Measurements from ENCODE around the gene MUS81. TPM values are rescaled to one million over a fixed set of nuclear protein-coding genes. Genes with fewer than 3 reads are reported as not detected.

MUS81 gene
- total and polyA plus RNA-seq, 9 donors: 15.9 to 87.0 (median 55.7) TPM

GRCh38 chr11:65850217-65851082, 9.8 kb upstream of the MUS81 start:
- peak in 2 of 5 donors; percentile 19 to 32 for DNase-seq
- 47 to 60% (median 50%) methylated on average over 20 of the region's 20 CpGs for WGBS, 3 donors
- peaks cover 1% of the 10 kb centered on the region for H3K4me1 ChIP-seq (ENCODE audit: insufficient read depth)
- no peaks in the 10 kb centered on the region for H3K36me3 ChIP-seq
- no peak overlapping the region for H3K4me3 ChIP-seq
- H3K27me3 ChIP-seq: no peaks in the 10 kb centered on the region
- H3K9me3 ChIP-seq: no peaks in the 10 kb centered on the region
- intact Hi-C loops (cut with DNase I): no loop called here
- H3K27ac ChIP-seq: no peak overlapping the region
- TF ChIP-seq POLR2A (IDR thresholded peaks at IDR 0.05): no peak
- TF ChIP-seq CTCF (IDR thresholded peaks at IDR 0.05): no peak
- no peak for TF ChIP-seq EP300 (IDR thresholded peaks at IDR 0.05)

- Histone ChIP-seq H3K27me3 (no peaks in the 10 kb centered on the region), H3K4me1 (ENCODE audit: insufficient read depth) (peaks cover 2% of the 10 kb centered on the region), H3K36me3 (no peaks in the 10 kb centered on the region), H3K4me3 (no peak overlapping the region), H3K9me3 (no peaks in the 10 kb centered on the region), H3K27ac (no peak overlapping the region)
- intact Hi-C loops (cut with DNase I): no loop called here
- WGBS, 3 donors: 84 to 90% (median 87%) methylated on average over 13 to 14 of the region's 14 CpGs
- no peak for TF ChIP-seq POLR2A (IDR thresholded peaks at IDR 0.05)
- TF ChIP-seq EP300 (IDR thresholded peaks at IDR 0.05): no peak
- TF ChIP-seq CTCF (IDR thresholded peaks at IDR 0.05): no peak
- peak in 1 of 5 donors; percentile 30 for DNase-seq
These were observed 9.1 kb upstream of the MUS81 start for GRCh38 chr11:65851083-65851579.

GRCh38 chr11:65851811-65852507, 8.3 kb upstream of the MUS81 start:
- peak in 1 of 5 donors; percentile 36 for DNase-seq
- H3K9me3 ChIP-seq: no peaks in the 10 kb centered on the region
- H3K27ac ChIP-seq: no peak overlapping the region
- no peaks in the 10 kb centered on the region for H3K36me3 ChIP-seq
- intact Hi-C loops (cut with DNase I): no loop called here
- 84 to 88% (median 86%) methylated on average over 10 of the region's 10 CpGs for WGBS, 3 donors
- H3K27me3 ChIP-seq: no peaks in the 10 kb centered on the region
- H3K4me1 ChIP-seq (ENCODE audit: insufficient read depth): peaks cover 5% of the 10 kb centered on the region
- H3K4me3 ChIP-seq: no peak overlapping the region
- TF ChIP-seq POLR2A (IDR thresholded peaks at IDR 0.05) (no peak), CTCF (IDR thresholded peaks at IDR 0.05) (no peak), EP300 (IDR thresholded peaks at IDR 0.05) (no peak)

- Histone ChIP-seq H3K27ac (no peak overlapping the region), H3K4me3 (no peak overlapping the region), H3K27me3 (no peaks in the 10 kb centered on the region), H3K36me3 (no peaks in the 10 kb centered on the region), H3K4me1 (ENCODE audit: insufficient read depth) (peaks cover 5% of the 10 kb centered on the region), H3K9me3 (no peaks in the 10 kb centered on the region)
- 88 to 90% (median 89%) methylated on average over 33 of the region's 33 CpGs for WGBS, 3 donors
- no peak for TF ChIP-seq POLR2A (IDR thresholded peaks at IDR 0.05)
- TF ChIP-seq CTCF (IDR thresholded peaks at IDR 0.05): no peak
- no peak for TF ChIP-seq EP300 (IDR thresholded peaks at IDR 0.05)
- peak in 4 of 5 donors; percentile 12 to 38 (median 30) for DNase-seq
- intact Hi-C loops (cut with DNase I): no loop called here
These were observed 7.6 kb upstream of the MUS81 start for GRCh38 chr11:65852508-65853245.

Data from ovary (tissue), 9 donors.